GM23248 (cell line): ENCODE data around the gene SLC27A3. TPM values are rescaled to one million over a fixed set of nuclear protein-coding genes. Genes with fewer than 3 reads are reported as not detected.
A peak's percentile ranks its signal among the peaks of the same experiment; 100 is the strongest.

Experiments used
- DNase-seq: peaks from one replicate; pipeline ENCODE4 v3.0.0-alpha.2; 2015
- H2AFZ ChIP-seq: fragments of 200-600 bp; sonication (generic); 2 replicates; pipeline ENCODE4 v1.6.1; 2016; ENCODE audit warnings: antibody characterized with exemption
- H3F3A ChIP-seq: fragments of 200-600 bp; sonication (generic); 2 replicates; pipeline ENCODE4 v1.6.1; 2016; ENCODE audit warnings: mild to moderate bottlenecking, antibody characterized with exemption, mixed run types; ENCODE audit not compliant: insufficient read depth
- H3K27ac ChIP-seq: fragments of 200-600 bp; sonication (generic); 2 replicates; pipeline ENCODE4 v1.5.1; 2016; ENCODE audit warnings: mild to moderate bottlenecking
- H3K27me3 ChIP-seq: fragments of 200-600 bp; sonication (generic); replicated peaks from 2 replicates; pipeline ENCODE4 v1.6.1; 2016; ENCODE audit warnings: mild to moderate bottlenecking; ENCODE audit not compliant: insufficient read depth
- H3K36me3 ChIP-seq: fragments of 200-600 bp; sonication (generic); 2 replicates; pipeline ENCODE4 v1.6.1; 2016; ENCODE audit warnings: low read depth, mild to moderate bottlenecking
- H3K4me1 ChIP-seq: fragments of 200-600 bp; sonication (generic); 2 replicates; pipeline ENCODE4 v1.6.1; 2016; ENCODE audit warnings: mild to moderate bottlenecking; ENCODE audit not compliant: insufficient read depth
- H3K4me2 ChIP-seq: fragments of 200-600 bp; sonication (generic); one replicate; pipeline ENCODE4 v1.6.1; 2016; ENCODE audit warnings: mild to moderate bottlenecking; ENCODE audit not compliant: unreplicated experiment
- H3K4me3 ChIP-seq: fragments of 200-600 bp; sonication (generic); 2 replicates; pipeline ENCODE4 v1.5.1; 2016; ENCODE audit warnings: mild to moderate bottlenecking
- H3K79me2 ChIP-seq: fragments of 200-600 bp; sonication (generic); 2 replicates; pipeline ENCODE4 v1.6.1; 2016; ENCODE audit warnings: mild to moderate bottlenecking; ENCODE audit not compliant: insufficient read depth
- H3K9ac ChIP-seq: fragments of 200-600 bp; sonication (generic); 2 replicates; pipeline ENCODE4 v1.6.1; 2016; ENCODE audit warnings: mild to moderate bottlenecking
- H3K9me2 ChIP-seq: fragments of 200-600 bp; sonication (generic); 2 replicates; pipeline ENCODE4 v1.6.1; 2016; ENCODE audit warnings: mixed run types, mild to moderate bottlenecking, moderate library complexity; ENCODE audit not compliant: insufficient read depth
- H3K9me3 ChIP-seq: fragments of 200-600 bp; sonication (generic); one replicate; pipeline ENCODE4 v1.6.1; 2017; ENCODE audit warnings: low read depth
- H4K20me1 ChIP-seq: fragments of 200-600 bp; sonication (generic); 2 replicates; pipeline ENCODE4 v1.6.0; 2016; ENCODE audit not compliant: insufficient read depth
- EZH2 ChIP-seq: fragments of 200-600 bp; sonication (generic); IDR thresholded peaks from 2 replicates; pipeline ENCODE4 v1.6.1; 2018; ENCODE audit warnings: antibody characterized with exemption, mild to moderate bottlenecking; ENCODE audit not compliant: insufficient read depth, poor library complexity, severe bottlenecking
- EZH2phosphoT487 ChIP-seq: fragments of 200-600 bp; sonication (generic); IDR thresholded peaks from 2 replicates; pipeline ENCODE4 v1.6.1; 2018; ENCODE audit warnings: antibody characterized with exemption, moderate library complexity, mild to moderate bottlenecking, low read depth; ENCODE audit not compliant: insufficient read depth
- WGBS, 2 experiments: methylation state at CpG; one replicate each; pipeline ENCODE4 v1.1.6; 2015 to 2017; ENCODE audit warnings: low lambda C conversion rate in 2 of 2, low coverage in 1 of 2; ENCODE audit errors: missing lambda C conversion rate in 2 of 2; 5-methylcytosine and 5-hydroxymethylcytosine counted together
- in situ Hi-C: fragments of 300-500 bp; cut with MboI; formaldehyde crosslinking; loops from 2 replicates; pipeline ENCODE4 v1.15.0; 2020
- polyA plus RNA-seq: library from polyadenylated mRNA; unstranded; fragments of >200 nt; fragmentation: Nextera tagmentation; extraction: Ambion mirVana; gene quantifications from 2 replicates; pipeline ENCODE4 v1.2.1, GENCODE V29; 2016
- total RNA-seq: library from RNA; depleted of rRNA; stranded (reverse); fragments of >200 nt; shearing (Covaris generic); gene quantifications from 2 replicates; pipeline ENCODE4 v1.2.3, GENCODE V29; 2014; rRNA removed

The SLC27A3 gene, protein sequence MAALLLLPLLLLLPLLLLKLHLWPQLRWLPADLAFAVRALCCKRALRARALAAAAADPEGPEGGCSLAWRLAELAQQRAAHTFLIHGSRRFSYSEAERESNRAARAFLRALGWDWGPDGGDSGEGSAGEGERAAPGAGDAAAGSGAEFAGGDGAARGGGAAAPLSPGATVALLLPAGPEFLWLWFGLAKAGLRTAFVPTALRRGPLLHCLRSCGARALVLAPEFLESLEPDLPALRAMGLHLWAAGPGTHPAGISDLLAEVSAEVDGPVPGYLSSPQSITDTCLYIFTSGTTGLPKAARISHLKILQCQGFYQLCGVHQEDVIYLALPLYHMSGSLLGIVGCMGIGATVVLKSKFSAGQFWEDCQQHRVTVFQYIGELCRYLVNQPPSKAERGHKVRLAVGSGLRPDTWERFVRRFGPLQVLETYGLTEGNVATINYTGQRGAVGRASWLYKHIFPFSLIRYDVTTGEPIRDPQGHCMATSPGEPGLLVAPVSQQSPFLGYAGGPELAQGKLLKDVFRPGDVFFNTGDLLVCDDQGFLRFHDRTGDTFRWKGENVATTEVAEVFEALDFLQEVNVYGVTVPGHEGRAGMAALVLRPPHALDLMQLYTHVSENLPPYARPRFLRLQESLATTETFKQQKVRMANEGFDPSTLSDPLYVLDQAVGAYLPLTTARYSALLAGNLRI
- 8.8 and 11.4 TPM in 2 replicates for total RNA-seq
- 5.6 and 9.2 TPM in 2 replicates for polyA plus RNA-seq

DNA sequence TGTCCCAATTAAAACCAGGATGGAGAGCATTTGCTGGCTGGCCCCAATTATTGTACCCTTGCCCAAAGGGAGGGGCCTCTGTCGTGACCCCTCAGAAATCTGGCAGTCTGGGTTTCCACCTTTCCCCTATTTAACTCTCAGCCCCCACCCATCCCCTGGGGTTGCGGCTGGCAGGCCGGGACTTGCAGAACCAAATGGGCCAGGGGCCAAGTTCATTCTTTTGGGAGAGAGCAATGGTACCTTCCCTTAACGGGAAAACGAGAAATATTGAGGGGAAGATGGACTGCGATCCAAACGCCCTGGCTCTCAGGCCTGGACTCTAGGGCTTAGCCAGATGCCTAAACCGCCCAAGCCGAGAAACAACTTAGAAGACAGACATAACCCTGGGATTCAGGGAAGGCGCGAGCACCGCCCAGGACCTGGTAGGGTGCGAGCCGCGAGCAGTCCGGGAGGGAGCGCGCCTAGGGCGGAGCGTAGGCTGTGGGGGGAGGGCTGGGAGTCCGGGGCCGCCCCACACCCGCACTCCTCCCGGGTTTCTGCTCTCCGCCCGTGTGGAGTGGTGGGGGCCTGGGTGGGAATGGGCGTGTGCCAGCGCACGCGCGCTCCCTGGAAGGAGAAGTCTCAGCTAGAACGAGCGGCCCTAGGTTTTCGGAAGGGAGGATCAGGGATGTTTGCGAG lies at the start of gene SLC27A3:
Gene SLC27A3 (plus strand): TSS at position 628 of the 678 bp plus-strand sequence. CDS start 91 bp downstream, outside the sequence.
- in situ Hi-C loops, result no loop called here
- H3F3A ChIP-seq, result peaks cover 15% of the 10 kb centered on the region
- H4K20me1 ChIP-seq, result no peaks in the 10 kb centered on the region
- no peak within 1 kb of the TSS for H3K27ac ChIP-seq
- H3K4me3 ChIP-seq, result peak within 1 kb of the TSS; percentile 74
- no peak for DNase-seq
- peak within 1 kb of the TSS; percentile 84 for H3K4me2 ChIP-seq
- peak within 1 kb of the TSS; percentile 74 for H2AFZ ChIP-seq
- no peaks in the 10 kb centered on the region for H3K9me3 ChIP-seq
- TF ChIP-seq EZH2phosphoT487 (no peak), EZH2 (no peak)
- H3K79me2 ChIP-seq, result no peaks in the 10 kb centered on the region
- peak within 1 kb of the TSS; percentile 59 for H3K9ac ChIP-seq
- no peaks in the 10 kb centered on the region for H3K9me2 ChIP-seq
- H3K36me3 ChIP-seq, result peaks cover 5% of the 10 kb centered on the region; the same call in 1 of the 2 replicates
- peaks cover 7% of the 10 kb centered on the region; the same call in 1 of the 2 replicates for H3K4me1 ChIP-seq
- 4 to 5% methylated on average over 24 to 35 of the region's 35 CpGs for WGBS, 2 experiments
- H3K27me3 ChIP-seq, result no peaks in the 10 kb centered on the region

DNA sequence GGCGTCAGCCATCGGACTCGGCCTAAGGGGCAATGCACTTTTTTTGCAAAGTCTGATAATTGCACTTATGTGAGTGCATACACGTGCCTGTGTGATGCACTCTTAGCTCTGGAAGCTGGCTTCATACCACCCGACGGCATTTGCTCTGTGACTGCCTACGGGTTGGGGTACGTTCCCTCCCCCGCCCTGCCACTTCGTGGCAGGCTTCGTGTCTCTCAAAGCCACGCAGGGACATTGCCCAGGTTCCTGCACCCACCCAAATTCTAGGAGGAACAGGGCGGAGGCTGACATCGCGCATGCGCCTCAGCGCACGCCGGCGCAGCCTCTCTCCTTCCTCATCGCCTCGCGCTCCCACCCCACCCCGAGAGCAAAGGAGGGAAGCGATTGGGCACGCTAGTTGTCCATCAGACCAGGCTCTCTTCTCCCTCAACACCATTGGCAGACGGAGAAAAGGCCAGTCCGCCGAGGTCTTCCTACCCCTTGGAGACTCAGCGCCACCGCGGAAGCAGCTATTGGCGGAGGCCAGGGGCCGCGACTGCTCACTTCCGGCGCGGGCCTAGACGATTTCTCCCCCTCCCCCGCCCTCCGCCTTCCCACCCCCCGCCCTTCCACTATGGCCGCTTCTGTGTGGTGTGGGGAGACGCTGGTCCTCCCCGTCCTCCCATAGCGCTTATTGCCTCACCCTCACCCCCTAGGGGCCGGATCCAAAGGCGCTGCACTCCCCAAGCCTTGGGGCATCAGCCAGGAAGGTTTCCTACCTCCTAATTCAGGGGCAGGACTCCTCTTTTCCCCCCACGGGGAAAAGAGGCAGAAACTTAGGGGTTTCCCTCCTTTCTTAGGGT lies 47.5 kb upstream of the SLC27A3 start, which contains the start of gene INTS3:
Gene INTS3 (plus strand): TSS at position 588 of the 842 bp plus-strand sequence. CDS start 585 bp downstream, outside the sequence.
- H3F3A ChIP-seq, result 0 out of 2 replicates have a peak, but pooled peaks cover 13% of the 10 kb centered on the region
- no peaks in the 10 kb centered on the region for H3K36me3 ChIP-seq
- H3K4me2 ChIP-seq, result peak within 1 kb of the TSS; percentile 93
- no peaks in the 10 kb centered on the region for H3K27me3 ChIP-seq
- DNase-seq, result peak; percentile 100
- peak within 1 kb of the TSS; percentile 96 for H3K4me3 ChIP-seq
- 1% methylated on average over 47 to 49 of the region's 49 CpGs for WGBS, 2 experiments
- peak within 1 kb of the TSS; percentile 96 for H3K9ac ChIP-seq
- no peaks in the 10 kb centered on the region for H3K9me3 ChIP-seq
- H3K27ac ChIP-seq, result peak within 1 kb of the TSS; percentile 78
- peaks cover 37% of the 10 kb centered on the region for H3K79me2 ChIP-seq
- peak within 1 kb of the TSS; percentile 89 for H2AFZ ChIP-seq
- 0 out of 2 replicates have a peak, but pooled peaks cover 9% of the 10 kb centered on the region for H3K4me1 ChIP-seq
- no peaks in the 10 kb centered on the region for H3K9me2 ChIP-seq
- TF ChIP-seq EZH2 (no peak), EZH2phosphoT487 (no peak)
- in situ Hi-C loops, result loop anchor here (25.0 kb wide), 1 partner anchor 365 kb away; the partner anchor contains the start of gene S100A9
- no peaks in the 10 kb centered on the region for H4K20me1 ChIP-seq

DNA sequence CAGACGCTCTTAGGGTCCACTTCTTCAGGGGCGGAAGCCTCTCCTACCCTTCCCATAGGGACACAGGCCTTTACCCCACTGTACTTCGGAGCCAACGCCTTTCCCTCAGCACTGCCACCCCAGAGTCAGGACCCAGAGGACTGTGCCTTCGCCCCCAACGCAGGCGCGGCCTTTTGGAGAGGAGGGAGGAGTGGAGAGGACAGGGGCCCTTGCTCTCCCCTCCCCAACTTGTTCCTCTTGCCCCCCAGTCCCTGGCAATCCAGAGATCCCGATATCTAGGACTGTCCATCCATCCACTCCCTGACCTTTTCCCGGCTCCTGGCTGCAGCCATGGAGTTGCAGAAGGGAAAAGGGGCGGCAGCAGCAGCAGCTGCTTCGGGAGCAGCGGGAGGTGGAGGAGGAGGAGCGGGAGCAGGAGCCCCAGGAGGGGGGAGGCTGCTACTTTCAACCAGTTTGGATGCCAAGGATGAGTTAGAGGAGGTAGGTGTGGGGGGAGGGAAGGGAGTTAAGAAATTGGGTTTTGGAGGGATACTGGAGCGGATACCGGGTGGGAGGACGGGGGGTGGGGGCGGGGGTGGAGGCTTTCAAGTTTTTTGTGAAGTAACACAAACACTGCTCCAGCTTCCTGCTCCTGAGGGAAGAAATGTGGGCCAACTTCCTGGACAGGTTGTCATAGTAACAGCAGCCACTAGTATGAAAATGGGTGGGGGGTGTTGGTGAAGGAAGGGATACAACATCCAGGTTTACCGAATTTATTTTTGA lies 46.7 kb upstream of the SLC27A3 start:
- Histone ChIP-seq H3K27me3 (no peaks in the 10 kb centered on the region), H4K20me1 (no peaks in the 10 kb centered on the region), H2AFZ (peak overlapping the region; percentile 71), H3K4me3 (peak overlapping the region; percentile 96), H3K79me2 (peaks cover 44% of the 10 kb centered on the region), H3K9me3 (no peaks in the 10 kb centered on the region), H3K4me2 (peak overlapping the region; percentile 93), H3K9ac (peak overlapping the region; percentile 96), H3K36me3 (no peaks in the 10 kb centered on the region), H3K9me2 (no peaks in the 10 kb centered on the region), H3F3A (0 out of 2 replicates have a peak, but pooled peaks cover 13% of the 10 kb centered on the region), H3K4me1 (0 out of 2 replicates have a peak, but pooled peaks cover 9% of the 10 kb centered on the region), H3K27ac (peak overlapping the region; percentile 78)
- no peak for TF ChIP-seq EZH2
- no peak for TF ChIP-seq EZH2phosphoT487
- DNase-seq, result peak; percentile 68
- 1% methylated on average over 16 to 19 of the region's 19 CpGs for WGBS, 2 experiments
- in situ Hi-C loops, result loop anchor here (25.0 kb wide), 1 partner anchor 366 kb away; the partner anchor contains the start of gene S100A9
